ENCODE results near the gene PTH2.

- TF ChIP-seq CTCF (IDR thresholded peaks at IDR 0.05; ENCODE audit: poor library complexity): no peak
- TF ChIP-seq EZH2phosphoT487 (IDR thresholded peaks at IDR 0.05; ENCODE audit: low read depth, severe bottlenecking, unreplicated experiment): peak; percentile 28
- peak; percentile 81 for TF ChIP-seq EZH2 (IDR thresholded peaks at IDR 0.05; ENCODE audit: borderline replicate concordance)
These were observed 2.0 kb downstream of the PTH2 start for GRCh38 chr19:49421039-49421877.
